GM13976 (cell line): ENCODE data around the gene EYS.

ENCODE experiments used
- DNase-seq: peaks from one replicate; pipeline ENCODE4 v3.0.0; 2012; ENCODE audit warnings: low spot score
- CTCF ChIP-seq: IDR thresholded peaks from 2 replicates; pipeline ENCODE4 v1.5.1; 2012; ENCODE audit warnings: borderline replicate concordance, mild to moderate bottlenecking; ENCODE audit not compliant: insufficient read depth; ENCODE audit errors: extremely low read depth, missing control alignments, control extremely low read depth
- in situ Hi-C: fragments of 300-500 bp; cut with MboI; formaldehyde crosslinking; loops from one replicate; pipeline ENCODE4 v1.12.0; 2022; ENCODE audit warnings: low sequenced_read_pairs, mixed read lengths, inconsistent platforms; ENCODE audit not compliant: unreplicated experiment

The EYS gene

GRCh38 chr6:64580346-64580745, 1126.7 kb downstream of the EYS start:
- no peak for TF ChIP-seq CTCF
- in situ Hi-C loops: no loop called here
- no peak for DNase-seq

GRCh38 chr6:64553249-64553786, 1153.7 kb downstream of the EYS start:
- DNase-seq: no peak
- in situ Hi-C loops: no loop called here
- TF ChIP-seq CTCF: no peak

GRCh38 chr6:64547594-64548268, 1159.3 kb downstream of the EYS start:
- in situ Hi-C loops: no loop called here
- DNase-seq: no peak
- no peak for TF ChIP-seq CTCF

GRCh38 chr6:64539917-64540316, 1167.1 kb downstream of the EYS start:
- in situ Hi-C loops: no loop called here
- no peak for DNase-seq
- TF ChIP-seq CTCF: no peak

GRCh38 chr6:64538722-64539121, 1168.3 kb downstream of the EYS start:
- TF ChIP-seq CTCF: no peak
- in situ Hi-C loops: no loop called here
- DNase-seq: no peak

- no peak for DNase-seq
- no peak for TF ChIP-seq CTCF
- in situ Hi-C loops: no loop called here
Measured at GRCh38 chr6:64527899-64528298, 1179.1 kb downstream of the EYS start.
